Stimulated activated naive B cell treated with anti-CD40 and anti-IgM and Interleukin-4, amounts not matched to agents 10 μg/mL and 1 μg/mL and 100 μg/mL, for 72 hours (primary cell): ENCODE results near the gene LAMC2.

Experiments
- ATAC-seq, 2 donors: fragments of 150-1000 bp; cut with Tn5 transposase; replicated peaks; 2 replicates each; pipeline ENCODE4 v1.10.0; 2021; ENCODE audit warnings: moderate library complexity in 1 of 2
- DNase-seq: peaks from one replicate; pipeline ENCODE4 v3.0.0; 2021
- H3K27ac Mint-ChIP-seq: one replicate; pipeline ENCODE4 v1.8.0; 2022; ENCODE audit warnings: mild to moderate bottlenecking, mixed read lengths
- H3K27me3 Mint-ChIP-seq, 2 donors: one replicate each; pipeline ENCODE4 v1.8.0; 2022; ENCODE audit warnings: mixed read lengths in 2 of 2
- H3K36me3 Mint-ChIP-seq, 2 donors: one replicate each; pipeline ENCODE4 v1.8.0; 2022; ENCODE audit warnings: mixed read lengths in 2 of 2, mild to moderate bottlenecking in 1 of 2
- H3K4me1 Mint-ChIP-seq, 2 donors: one replicate each; pipeline ENCODE4 v1.8.0; 2022; ENCODE audit warnings: mixed read lengths in 2 of 2, mild to moderate bottlenecking in 1 of 2
- H3K4me3 Mint-ChIP-seq, 2 donors: one replicate each; pipeline ENCODE4 v1.8.0; 2022; ENCODE audit warnings: mild to moderate bottlenecking in 2 of 2, mixed read lengths in 2 of 2, moderate library complexity in 1 of 2
- H3K9me3 Mint-ChIP-seq, 2 donors: one replicate each; pipeline ENCODE4 v1.8.0; 2022; ENCODE audit warnings: mixed read lengths in 2 of 2, mild to moderate bottlenecking in 1 of 2

Gene LAMC2

GRCh38 chr1:183242556-183242955 lies 56.5 kb downstream of the LAMC2 start:
- peaks cover 14 to 37% of the 10 kb centered on the region in 2 donors for H3K27me3 Mint-ChIP-seq

GRCh38 chr1:183243161-183244050 lies 57.3 kb downstream of the LAMC2 start:
- H3K4me3 Mint-ChIP-seq: no peak overlapping the region
- H3K36me3 Mint-ChIP-seq: no peaks in the 10 kb centered on the region
- H3K27me3 Mint-ChIP-seq: peaks cover 15 to 37% of the 10 kb centered on the region in 2 donors
- no peaks in the 10 kb centered on the region for H3K4me1 Mint-ChIP-seq
- H3K9me3 Mint-ChIP-seq: no peaks in the 10 kb centered on the region
- no peak for ATAC-seq
- DNase-seq: no peak
- H3K27ac Mint-ChIP-seq: no peak overlapping the region

More at GRCh38 chr1:183242556-183242955, 56.5 kb downstream of the LAMC2 start:
- Mint-ChIP-seq H3K27ac (no peak overlapping the region), H3K36me3 (no peaks in the 10 kb centered on the region), H3K4me1 (no peaks in the 10 kb centered on the region), H3K4me3 (no peak overlapping the region), H3K9me3 (no peaks in the 10 kb centered on the region)
- DNase-seq: no peak
- ATAC-seq: no peak

GRCh38 chr1:183244466-183244865 lies 58.4 kb downstream of the LAMC2 start:
- H3K4me1 Mint-ChIP-seq: no peaks in the 10 kb centered on the region
- H3K27ac Mint-ChIP-seq: no peak overlapping the region
- no peaks in the 10 kb centered on the region for H3K36me3 Mint-ChIP-seq
- peaks cover 23 to 37% of the 10 kb centered on the region in 2 donors for H3K27me3 Mint-ChIP-seq
- no peaks in the 10 kb centered on the region for H3K9me3 Mint-ChIP-seq
- ATAC-seq (no peak), DNase-seq (no peak)
- no peak overlapping the region for H3K4me3 Mint-ChIP-seq

- ATAC-seq (no peak), DNase-seq (no peak)
- Mint-ChIP-seq H3K27me3 (peaks cover 31 to 44% of the 10 kb centered on the region in 2 donors), H3K36me3 (no peaks in the 10 kb centered on the region), H3K4me1 (no peaks in the 10 kb centered on the region), H3K27ac (no peak overlapping the region), H3K9me3 (no peaks in the 10 kb centered on the region), H3K4me3 (no peak overlapping the region)
Observed at GRCh38 chr1:183245357-183245756, 59.3 kb downstream of the LAMC2 start.

GRCh38 chr1:183246436-183246835 lies 60.4 kb downstream of the LAMC2 start:
- H3K9me3 Mint-ChIP-seq: no peaks in the 10 kb centered on the region
- H3K36me3 Mint-ChIP-seq: no peaks in the 10 kb centered on the region
- no peak overlapping the region for H3K4me3 Mint-ChIP-seq
- ATAC-seq: no peak
- H3K27me3 Mint-ChIP-seq: peaks cover 31 to 54% of the 10 kb centered on the region in 2 donors
- DNase-seq: no peak
- H3K27ac Mint-ChIP-seq: no peak overlapping the region
- no peaks in the 10 kb centered on the region for H3K4me1 Mint-ChIP-seq

GRCh38 chr1:183247066-183247465 lies 61.0 kb downstream of the LAMC2 start:
- no peak overlapping the region for H3K27ac Mint-ChIP-seq

GRCh38 chr1:183247484-183247883 lies 61.4 kb downstream of the LAMC2 start:
- H3K4me1 Mint-ChIP-seq: no peaks in the 10 kb centered on the region
- H3K27ac Mint-ChIP-seq: no peak overlapping the region
- DNase-seq (no peak), ATAC-seq (no peak)
- H3K9me3 Mint-ChIP-seq: no peaks in the 10 kb centered on the region
- peaks cover 34 to 52% of the 10 kb centered on the region in 2 donors for H3K27me3 Mint-ChIP-seq
- no peaks in the 10 kb centered on the region for H3K36me3 Mint-ChIP-seq
- no peak overlapping the region for H3K4me3 Mint-ChIP-seq

More at GRCh38 chr1:183247066-183247465, 61.0 kb downstream of the LAMC2 start:
- Mint-ChIP-seq H3K9me3 (no peaks in the 10 kb centered on the region), H3K27me3 (peaks cover 34 to 54% of the 10 kb centered on the region in 2 donors), H3K36me3 (no peaks in the 10 kb centered on the region), H3K4me3 (no peak overlapping the region), H3K4me1 (no peaks in the 10 kb centered on the region)
- ATAC-seq (no peak), DNase-seq (no peak)

- Mint-ChIP-seq H3K4me1 (no peaks in the 10 kb centered on the region), H3K27me3 (peaks cover 33 to 52% of the 10 kb centered on the region in 2 donors), H3K9me3 (no peaks in the 10 kb centered on the region), H3K4me3 (no peak overlapping the region), H3K36me3 (no peaks in the 10 kb centered on the region), H3K27ac (no peak overlapping the region)
- DNase-seq: no peak
- no peak for ATAC-seq
Observed at GRCh38 chr1:183247931-183248330, 61.9 kb downstream of the LAMC2 start.

- DNase-seq (no peak), ATAC-seq (no peak)
- Mint-ChIP-seq H3K27me3 (peaks cover 26 to 44% of the 10 kb centered on the region in 2 donors), H3K4me1 (no peaks in the 10 kb centered on the region), H3K9me3 (peaks cover 0 to under 1% of the 10 kb centered on the region in 2 donors), H3K4me3 (no peak overlapping the region), H3K36me3 (no peaks in the 10 kb centered on the region), H3K27ac (no peak overlapping the region)
Observed at GRCh38 chr1:183248989-183249691, 63.1 kb downstream of the LAMC2 start.

- DNase-seq (no peak), ATAC-seq (no peak)
- peaks cover 26 to 53% of the 10 kb centered on the region in 2 donors for H3K27me3 Mint-ChIP-seq
- no peak overlapping the region for H3K27ac Mint-ChIP-seq
- no peaks in the 10 kb centered on the region for H3K4me1 Mint-ChIP-seq
- H3K9me3 Mint-ChIP-seq: peaks cover 0 to 5% of the 10 kb centered on the region in 2 donors
- no peaks in the 10 kb centered on the region for H3K36me3 Mint-ChIP-seq
- H3K4me3 Mint-ChIP-seq: no peak overlapping the region
Observed at GRCh38 chr1:183249941-183250452, 63.9 kb downstream of the LAMC2 start.

- Mint-ChIP-seq H3K4me3 (no peak overlapping the region), H3K9me3 (peaks cover 0 to 5% of the 10 kb centered on the region in 2 donors), H3K27ac (no peak overlapping the region), H3K27me3 (peaks cover 20 to 46% of the 10 kb centered on the region in 2 donors), H3K4me1 (no peaks in the 10 kb centered on the region), H3K36me3 (no peaks in the 10 kb centered on the region)
- DNase-seq: no peak
- no peak for ATAC-seq
Observed at GRCh38 chr1:183251101-183251958, 65.3 kb downstream of the LAMC2 start.

- Mint-ChIP-seq H3K4me1 (no peaks in the 10 kb centered on the region), H3K4me3 (no peak overlapping the region), H3K9me3 (peaks cover 0 to 5% of the 10 kb centered on the region in 2 donors), H3K27ac (no peak overlapping the region), H3K36me3 (no peaks in the 10 kb centered on the region), H3K27me3 (peaks cover 20 to 40% of the 10 kb centered on the region in 2 donors)
- ATAC-seq: no peak
- no peak for DNase-seq
Observed at GRCh38 chr1:183251959-183252450, 65.9 kb downstream of the LAMC2 start.

GRCh38 chr1:183255073-183255472 lies 69.0 kb downstream of the LAMC2 start:
- no peak for ATAC-seq
- Mint-ChIP-seq H3K9me3 (peaks cover 0 to 5% of the 10 kb centered on the region in 2 donors), H3K27me3 (peaks cover 17 to 58% of the 10 kb centered on the region in 2 donors), H3K4me1 (no peaks in the 10 kb centered on the region), H3K36me3 (no peaks in the 10 kb centered on the region), H3K27ac (no peak overlapping the region), H3K4me3 (no peak overlapping the region)
- DNase-seq: no peak

GRCh38 chr1:183259924-183260323 lies 73.9 kb downstream of the LAMC2 start:
- no peak for DNase-seq
- H3K4me3 Mint-ChIP-seq: no peak overlapping the region
- H3K9me3 Mint-ChIP-seq: peaks cover 0 to under 1% of the 10 kb centered on the region in 2 donors
- ATAC-seq: no peak
- no peaks in the 10 kb centered on the region for H3K36me3 Mint-ChIP-seq
- H3K27me3 Mint-ChIP-seq: peaks cover 25 to 54% of the 10 kb centered on the region in 2 donors
- H3K27ac Mint-ChIP-seq: no peak overlapping the region
- no peaks in the 10 kb centered on the region for H3K4me1 Mint-ChIP-seq
